ENCODE data around the gene GAS2.

- TF ChIP-seq EZH2 (IDR thresholded peaks at IDR 0.05; ENCODE audit: borderline replicate concordance, low read depth, low read length, severe bottlenecking) (no peak), FOS (IDR thresholded peaks at IDR 0.05; ENCODE audit: borderline replicate concordance, insufficient read depth, low read length) (no peak), POLR2AphosphoS5 (IDR thresholded peaks at IDR 0.05; ENCODE audit: insufficient read depth, low read depth, low read length) (no peak)
Observed at GRCh38 chr11:22860241-22860640, 193.8 kb downstream of the GAS2 start, which contains the start of gene CCDC179.
